ENCODE data around the gene LSM3.
"Not testable (repeated sequence)": the region's sequence is repeated elsewhere in the genome, so short reads cannot be mapped to it uniquely, and the experiment has no call there.

LSM3 gene

GRCh38 chr3:14222900-14223594, 44.4 kb downstream of the LSM3 start:
- DNase-seq (ENCODE audit: low read depth): no peak

- DNase-seq (ENCODE audit: low read depth): no peak
Measured at GRCh38 chr3:14223595-14223994, 45.0 kb downstream of the LSM3 start.

- DNase-seq (ENCODE audit: low read depth): no peak
Measured at GRCh38 chr3:14224895-14225294, 46.3 kb downstream of the LSM3 start.

GRCh38 chr3:14225421-14225820, 46.8 kb downstream of the LSM3 start:
- DNase-seq (ENCODE audit: low read depth): no peak

- not testable (repeated sequence) for DNase-seq (ENCODE audit: low read depth)
Measured at GRCh38 chr3:14226351-14226750, 47.7 kb downstream of the LSM3 start.

- DNase-seq (ENCODE audit: low read depth): no peak
Measured at GRCh38 chr3:14227856-14228255, 49.2 kb downstream of the LSM3 start.

- DNase-seq (ENCODE audit: low read depth): no peak
Measured at GRCh38 chr3:14228681-14229470, 50.3 kb downstream of the LSM3 start.

- not testable (repeated sequence) for DNase-seq (ENCODE audit: low read depth)
Measured at GRCh38 chr3:14229695-14230094, 51.1 kb downstream of the LSM3 start.

- no peak for DNase-seq (ENCODE audit: low read depth)
Measured at GRCh38 chr3:14230729-14231128, 52.1 kb downstream of the LSM3 start.

GRCh38 chr3:14231145-14231990, 52.8 kb downstream of the LSM3 start:
- DNase-seq (ENCODE audit: low read depth): no peak

GRCh38 chr3:14231998-14232501, 53.4 kb downstream of the LSM3 start:
- DNase-seq (ENCODE audit: low read depth): no peak

GRCh38 chr3:14234251-14235002, 55.8 kb downstream of the LSM3 start:
- DNase-seq (ENCODE audit: low read depth): no peak

- no peak for DNase-seq (ENCODE audit: low read depth)
Measured at GRCh38 chr3:14235003-14235911, 56.6 kb downstream of the LSM3 start.

GRCh38 chr3:14235912-14236295, 57.3 kb downstream of the LSM3 start:
- no peak for DNase-seq (ENCODE audit: low read depth)

GRCh38 chr3:14236902-14237301, 58.3 kb downstream of the LSM3 start:
- DNase-seq (ENCODE audit: low read depth): no peak

GRCh38 chr3:14237457-14237856, 58.8 kb downstream of the LSM3 start:
- no peak for DNase-seq (ENCODE audit: low read depth)

GRCh38 chr3:14238356-14238755, 59.7 kb downstream of the LSM3 start:
- DNase-seq (ENCODE audit: low read depth): no peak

- no peak for DNase-seq (ENCODE audit: low read depth)
Measured at GRCh38 chr3:14238930-14239329, 60.3 kb downstream of the LSM3 start.

- DNase-seq (ENCODE audit: low read depth): no peak
Measured at GRCh38 chr3:14239940-14240339, 61.3 kb downstream of the LSM3 start.

GRCh38 chr3:14240366-14240765, 61.7 kb downstream of the LSM3 start:
- DNase-seq (ENCODE audit: low read depth): no peak

- no peak for DNase-seq (ENCODE audit: low read depth)
Measured at GRCh38 chr3:14241716-14242115, 63.1 kb downstream of the LSM3 start.
